Lower leg skin (tissue), 3 donors: Measurements from ENCODE around the gene DR1.

ENCODE experiments used
- POLR2A ChIP-seq, 2 donors: fragments of 450-650 bp; IDR thresholded peaks; one replicate each; pipeline ENCODE4 v1.6.1; 2016 to 2017; ENCODE audit warnings: antibody characterized with exemption in 2 of 2, mild to moderate bottlenecking in 1 of 2, moderate library complexity in 1 of 2
- TF ChIP-seq, protein P1 (sequence below), 3 donors: fragments of 450-650 bp; IDR thresholded peaks; one replicate each; pipeline ENCODE4 v1.5.1; 2016; ENCODE audit warnings: antibody characterized with exemption in 3 of 3, mild to moderate bottlenecking in 3 of 3, moderate library complexity in 2 of 3

GRCh38 chr1:93408203-93408602, 62.5 kb downstream of the DR1 start:
- TF ChIP-seq, protein P1, sequence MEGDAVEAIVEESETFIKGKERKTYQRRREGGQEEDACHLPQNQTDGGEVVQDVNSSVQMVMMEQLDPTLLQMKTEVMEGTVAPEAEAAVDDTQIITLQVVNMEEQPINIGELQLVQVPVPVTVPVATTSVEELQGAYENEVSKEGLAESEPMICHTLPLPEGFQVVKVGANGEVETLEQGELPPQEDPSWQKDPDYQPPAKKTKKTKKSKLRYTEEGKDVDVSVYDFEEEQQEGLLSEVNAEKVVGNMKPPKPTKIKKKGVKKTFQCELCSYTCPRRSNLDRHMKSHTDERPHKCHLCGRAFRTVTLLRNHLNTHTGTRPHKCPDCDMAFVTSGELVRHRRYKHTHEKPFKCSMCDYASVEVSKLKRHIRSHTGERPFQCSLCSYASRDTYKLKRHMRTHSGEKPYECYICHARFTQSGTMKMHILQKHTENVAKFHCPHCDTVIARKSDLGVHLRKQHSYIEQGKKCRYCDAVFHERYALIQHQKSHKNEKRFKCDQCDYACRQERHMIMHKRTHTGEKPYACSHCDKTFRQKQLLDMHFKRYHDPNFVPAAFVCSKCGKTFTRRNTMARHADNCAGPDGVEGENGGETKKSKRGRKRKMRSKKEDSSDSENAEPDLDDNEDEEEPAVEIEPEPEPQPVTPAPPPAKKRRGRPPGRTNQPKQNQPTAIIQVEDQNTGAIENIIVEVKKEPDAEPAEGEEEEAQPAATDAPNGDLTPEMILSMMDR (IDR thresholded peaks at IDR 0.05), result no peak
- no peak for TF ChIP-seq POLR2A (IDR thresholded peaks at IDR 0.05)
